Head of caudate nucleus (tissue), 42 donors: ENCODE results near the gene ASMTL.
A peak's percentile ranks its signal among the peaks of the same experiment; 100 is the strongest.
"Not testable (repeated sequence)": the region's sequence is repeated elsewhere in the genome, so short reads cannot be mapped to it uniquely, and the experiment has no call there.

ENCODE experiments used
- DNase-seq, 42 donors: peaks; one replicate each; pipeline versions ENCODE4 v3.0.0 to v3.0.0-alpha.2; 2020 to 2021; ENCODE audit warnings: mixed read lengths in 7 of 42
- intact Hi-C: fragments of 100-400 bp; cut with DNase I; formaldehyde crosslinking; loops from one replicate; pipeline ENCODE4 v1.15.0; 2022

Gene ASMTL

DNA sequence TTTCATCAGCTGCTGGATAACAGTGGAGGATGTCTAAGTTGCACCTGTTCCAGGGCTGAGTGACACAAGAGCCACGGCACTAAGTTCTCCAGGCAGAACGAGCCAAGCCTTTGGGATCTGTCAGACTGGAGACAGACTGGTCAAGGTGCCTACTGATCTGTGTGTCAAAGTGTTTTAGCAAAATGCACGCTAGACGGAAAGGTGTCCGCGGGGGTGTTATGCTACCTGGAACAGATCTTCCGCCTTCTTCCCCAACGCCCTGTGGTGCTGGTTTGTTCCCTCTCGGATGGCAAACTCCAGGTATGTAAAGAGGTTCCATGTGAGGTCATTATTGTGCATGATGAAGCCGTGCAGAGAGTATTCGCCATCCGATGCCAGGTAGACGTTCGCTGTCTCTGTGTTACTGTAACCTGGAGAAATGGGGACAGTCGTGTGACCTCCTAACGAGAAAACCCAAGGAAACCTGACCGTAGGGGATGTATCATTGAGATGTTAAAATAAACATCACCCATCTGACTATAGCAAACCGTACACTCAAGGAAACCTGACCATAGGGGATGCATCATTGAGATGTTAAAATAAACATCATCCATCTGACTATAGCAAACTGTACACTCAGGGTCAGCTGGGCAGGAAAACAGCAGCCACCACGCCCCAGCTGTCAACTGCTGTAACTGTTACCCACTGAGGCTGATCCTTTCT is 31.1 kb downstream of the ASMTL start:
- DNase-seq, result peak in 5 of 42 donors; percentile 6 to 20 (median 18)
- intact Hi-C loops, result no loop called here

GRCh38 chrX:1420371-1420770 is 32.3 kb downstream of the ASMTL start:
- intact Hi-C loops, result no loop called here
- peak in 6 of 42 donors; percentile 7 to 35 (median 24) for DNase-seq

- peak in 8 of 42 donors; percentile 7 to 35 (median 19) for DNase-seq
- intact Hi-C loops, result no loop called here
Observed at GRCh38 chrX:1419545-1420355, 33.0 kb downstream of the ASMTL start.

GRCh38 chrX:1418901-1419544 is 33.7 kb downstream of the ASMTL start:
- intact Hi-C loops, result no loop called here
- peak in 10 of 42 donors; percentile 7 to 41 (median 20) for DNase-seq

DNA sequence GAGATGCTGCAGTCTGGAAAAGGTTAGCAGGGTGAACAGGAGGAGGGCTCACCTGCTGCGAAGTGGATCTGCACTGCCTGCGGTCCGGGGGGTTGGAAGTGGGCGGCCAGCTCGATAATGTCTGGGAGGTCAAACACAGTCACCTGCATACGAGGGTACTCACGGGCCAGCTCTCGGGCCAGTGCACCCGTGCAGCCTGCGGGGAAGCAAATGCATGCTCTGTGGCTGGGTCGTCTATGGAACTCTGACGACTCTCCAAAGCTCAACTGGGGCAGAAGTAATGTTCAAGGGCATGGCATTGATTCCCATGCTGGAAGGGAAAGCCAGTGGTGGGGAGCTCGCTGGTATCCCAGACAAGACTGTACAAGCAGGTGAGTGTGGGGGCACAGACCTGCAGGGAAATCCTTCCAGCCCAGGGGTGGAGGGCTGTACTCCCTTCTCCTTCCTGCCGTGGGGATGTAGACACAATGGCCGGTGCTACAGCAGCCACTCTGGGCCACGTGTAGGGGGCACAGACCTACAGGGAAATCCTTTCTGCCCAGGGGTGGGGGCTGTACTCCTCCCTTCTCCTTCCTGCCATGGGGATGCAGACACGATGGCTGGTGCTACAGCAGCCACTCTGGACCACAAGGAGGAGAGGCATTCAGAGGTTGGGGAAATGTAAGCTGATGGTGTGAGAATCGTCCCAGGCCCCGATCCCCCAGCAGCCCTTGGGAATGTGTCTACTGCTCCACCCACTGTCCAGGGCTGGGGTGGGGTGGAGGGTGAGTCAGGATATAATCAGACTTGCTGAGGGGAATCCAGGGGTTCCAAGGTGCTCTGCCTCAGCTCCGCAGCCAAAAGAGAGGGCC is 34.6 kb downstream of the ASMTL start:
- intact Hi-C loops, result no loop called here
- DNase-seq, result peak in 8 of 42 donors; percentile 1 to 35 (median 16)

DNA sequence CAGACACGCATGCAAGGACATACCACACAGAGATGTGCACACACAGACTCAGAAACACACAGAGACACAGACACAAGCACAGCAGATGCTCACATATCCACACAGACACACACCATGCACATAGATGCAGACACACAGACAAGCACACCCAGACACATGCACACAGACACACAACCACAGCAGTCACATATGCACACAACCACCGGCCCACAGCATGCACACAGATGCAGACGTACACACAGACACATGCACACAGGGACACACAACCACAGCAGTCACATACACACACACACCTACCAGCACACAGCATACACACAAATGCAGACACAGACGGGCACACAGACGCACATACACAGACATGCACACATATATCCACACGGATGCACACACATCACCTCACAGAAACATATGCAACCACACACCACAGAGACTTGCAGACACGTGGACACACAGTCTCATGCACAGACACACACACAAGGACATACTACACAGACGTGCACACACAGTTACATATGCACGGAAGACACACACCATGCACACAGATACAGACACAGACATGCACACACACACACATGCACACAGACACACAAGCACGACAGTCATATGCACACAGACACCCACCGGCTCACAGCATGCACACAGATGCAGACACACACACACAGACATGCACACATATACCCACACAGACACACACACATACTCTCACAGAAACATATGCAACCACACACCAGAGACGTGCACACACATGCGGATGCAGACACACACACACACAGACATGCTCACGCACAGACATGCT is 35.5 kb downstream of the ASMTL start:
- intact Hi-C loops, result no loop called here
- peak in 5 of 42 donors; percentile 3 to 32 (median 16) for DNase-seq

- intact Hi-C loops, result no loop called here
- peak in 6 of 42 donors; percentile 5 to 26 (median 8) for DNase-seq
Observed at GRCh38 chrX:1416327-1416784, 36.4 kb downstream of the ASMTL start.

DNA sequence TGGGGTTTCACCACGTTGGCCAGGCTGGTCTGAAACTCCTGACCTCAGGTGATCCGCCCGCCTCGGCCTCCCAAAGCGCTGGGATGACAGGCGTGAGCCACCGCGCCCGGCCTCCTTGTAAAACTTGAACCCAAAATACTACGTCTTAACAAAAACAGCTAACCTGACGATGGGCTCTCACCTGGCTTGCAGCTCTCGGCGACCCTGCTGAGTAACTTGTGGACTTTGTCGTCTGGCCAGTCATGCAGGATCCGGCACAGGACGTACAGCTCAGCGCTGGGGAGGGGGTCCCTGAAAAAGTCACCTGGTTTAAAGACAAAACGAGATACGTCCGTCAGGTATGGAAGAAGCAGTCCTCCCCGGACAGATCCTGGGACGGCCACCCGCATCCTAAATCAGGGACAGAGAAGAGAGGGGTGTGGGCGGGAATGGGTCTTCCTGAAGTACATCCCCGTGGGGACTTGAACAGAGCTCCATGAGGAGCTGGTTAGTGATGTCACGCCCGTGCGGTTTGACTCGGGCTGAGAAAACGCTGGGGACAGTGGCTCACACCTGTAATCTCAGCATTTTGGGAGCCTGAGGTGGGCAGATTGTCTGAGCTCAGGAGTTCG is 40.1 kb downstream of the ASMTL start:
- DNase-seq, result peak in 7 of 42 donors; percentile 5 to 40 (median 11)

GRCh38 chrX:1411326-1411725 is 41.4 kb downstream of the ASMTL start:
- intact Hi-C loops, result no loop called here
- peak in 8 of 42 donors; percentile 3 to 36 (median 10) for DNase-seq

More for the DNA sequence above, 40.1 kb downstream of the ASMTL start:
- intact Hi-C loops, result no loop called here

- DNase-seq, result no peak
- intact Hi-C loops, result no loop called here
Observed at GRCh38 chrX:1407035-1407434, 45.7 kb downstream of the ASMTL start.

GRCh38 chrX:1405769-1406168 is 46.9 kb downstream of the ASMTL start:
- intact Hi-C loops, DNase-seq: not testable (repeated sequence)

- DNase-seq, result not testable (repeated sequence)
Observed at GRCh38 chrX:1403867-1404266, 48.8 kb downstream of the ASMTL start.

DNA sequence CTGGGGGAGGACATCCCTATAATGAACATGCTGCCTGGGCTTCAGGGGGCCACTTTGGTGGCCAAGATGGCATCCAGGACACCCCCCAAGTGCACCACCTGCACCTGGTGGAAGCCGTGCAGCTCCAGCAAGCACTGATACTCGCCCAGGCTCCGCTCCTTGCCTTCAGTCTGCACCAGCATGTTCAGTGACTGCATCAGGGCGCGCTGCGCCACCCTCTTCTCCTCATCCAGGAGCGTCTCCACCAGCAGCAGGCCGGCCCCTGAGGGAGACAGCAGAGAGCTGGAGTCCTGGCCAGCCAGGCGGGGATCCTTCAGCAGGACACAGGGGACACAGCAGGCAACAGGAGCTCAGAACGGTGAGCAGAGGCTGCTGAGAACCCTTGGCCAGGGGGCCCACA is 49.5 kb downstream of the ASMTL start:
- peak in 4 of 42 donors; percentile 15 to 44 (median 34) for DNase-seq

More at GRCh38 chrX:1403867-1404266, 48.8 kb downstream of the ASMTL start:
- intact Hi-C loops, result not testable (repeated sequence)

DNA sequence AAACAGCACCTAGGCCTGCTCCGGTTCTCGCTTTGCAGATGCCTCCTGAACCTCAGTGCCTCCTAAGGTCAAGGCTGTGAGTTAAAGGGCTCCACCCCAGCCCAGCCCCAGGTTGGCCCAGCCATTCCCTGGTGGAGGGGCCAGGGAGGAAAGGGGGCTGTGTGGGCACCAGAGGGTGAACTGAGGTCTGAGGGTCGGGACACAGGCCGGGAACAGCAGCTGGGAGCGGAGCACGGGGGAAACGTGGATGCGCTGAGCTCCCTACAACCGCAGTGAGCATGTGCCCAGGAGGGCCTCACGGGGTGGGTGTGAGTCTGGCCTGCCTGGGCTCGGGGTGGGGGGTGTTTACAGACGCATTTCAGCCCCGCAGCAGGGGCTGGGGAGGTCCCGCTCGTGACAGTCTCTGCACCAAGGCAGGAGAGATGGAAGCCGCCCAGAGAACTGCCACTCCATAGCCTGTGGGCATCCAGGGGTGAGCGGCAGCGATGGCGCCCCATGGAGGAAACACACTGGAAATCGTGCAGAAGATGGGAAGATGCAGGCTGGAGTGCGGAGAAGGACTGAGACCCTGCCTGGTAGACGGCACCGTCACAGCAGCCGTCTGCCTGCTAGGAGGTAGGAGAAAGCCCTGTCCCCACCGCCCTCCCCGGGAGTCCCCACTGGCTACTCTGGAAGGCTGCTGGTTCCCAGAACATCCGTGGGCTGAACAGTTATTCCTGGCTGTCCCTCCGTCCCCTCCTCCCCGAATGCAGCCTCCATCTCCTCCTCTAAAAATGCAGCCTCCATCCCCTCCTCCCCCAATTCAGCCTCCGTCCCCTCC is 50.9 kb downstream of the ASMTL start:
- peak in 4 of 42 donors; percentile 7 to 19 (median 11) for DNase-seq
- intact Hi-C loops, result no loop called here

More for the DNA sequence above, 49.5 kb downstream of the ASMTL start:
- intact Hi-C loops, result no loop called here

DNA sequence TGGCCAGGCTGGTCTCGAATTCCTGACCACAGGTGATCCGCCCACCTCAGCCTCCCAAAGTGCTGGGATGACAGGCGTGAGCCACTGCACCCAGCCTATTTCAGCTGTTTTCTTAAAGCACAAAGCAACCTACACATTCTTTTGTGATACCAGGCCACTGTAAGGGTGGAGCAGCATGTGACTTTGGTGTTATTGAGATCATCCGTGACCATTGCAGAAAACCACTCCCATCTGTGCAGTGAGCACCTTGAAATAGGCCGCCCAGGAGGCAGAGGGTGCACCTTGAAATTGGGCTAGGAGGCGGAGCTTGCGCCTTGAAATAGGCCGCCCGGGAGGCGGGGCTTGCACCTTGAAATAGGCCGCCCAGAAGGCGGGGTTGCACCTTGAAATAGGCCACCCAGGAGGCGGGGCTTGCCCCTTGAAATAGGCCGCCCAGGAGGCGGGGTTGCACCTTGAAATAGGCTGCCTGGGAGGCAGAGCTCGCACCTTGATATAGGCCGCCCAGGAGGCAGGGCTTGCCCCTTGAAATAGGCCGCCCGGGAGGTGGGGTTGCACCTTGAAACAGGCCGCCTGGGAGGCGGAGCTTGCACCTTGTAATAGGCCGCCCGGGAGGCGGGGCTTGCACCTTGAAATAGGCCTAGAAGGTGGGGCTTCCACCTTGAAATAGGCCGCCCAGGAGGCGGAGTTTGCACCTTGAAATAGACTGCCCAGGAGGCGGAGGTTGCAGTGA is 51.8 kb downstream of the ASMTL start:
- intact Hi-C loops, result no loop called here
- DNase-seq, result peak in 7 of 42 donors; percentile 5 to 25 (median 15)

GRCh38 chrX:1400049-1400448 is 52.7 kb downstream of the ASMTL start:
- DNase-seq, result peak in 7 of 42 donors; percentile 0 to 33 (median 11)
- intact Hi-C loops, result no loop called here
